DOHH2 (cell line): ENCODE results near the gene KMT2C.

Source experiments
- H3F3A ChIP-seq: fragments of 200-600 bp; sonication (generic), shearing (Covaris generic); 2 replicates; pipeline ENCODE4 v1.6.0; 2016; ENCODE audit warnings: antibody characterized with exemption, mild to moderate bottlenecking; ENCODE audit not compliant: control insufficient read depth, insufficient read depth
- H3K27ac ChIP-seq: fragments of 200-600 bp; sonication (generic); 2 replicates; pipeline ENCODE4 v1.5.1; 2014; ENCODE audit warnings: low read depth, mild to moderate bottlenecking, low read length, moderate library complexity
- H3K27me3 ChIP-seq: fragments of 200-600 bp; sonication (generic); 2 replicates; pipeline ENCODE4 v1.6.1; 2014; ENCODE audit warnings: mild to moderate bottlenecking, low read length, mixed read lengths; ENCODE audit not compliant: control insufficient read depth
- H3K36me3 ChIP-seq: fragments of 200-600 bp; sonication (generic); 2 replicates; pipeline ENCODE4 v1.6.1; 2014; ENCODE audit warnings: mild to moderate bottlenecking, low read length, moderate library complexity, mixed read lengths; ENCODE audit not compliant: control insufficient read depth
- H3K4me1 ChIP-seq: fragments of 200-600 bp; sonication (generic); 2 replicates; pipeline ENCODE4 v1.6.1; 2014; ENCODE audit warnings: mild to moderate bottlenecking, low read length, mixed read lengths; ENCODE audit not compliant: control insufficient read depth
- H3K4me2 ChIP-seq: fragments of 200-600 bp; sonication (generic); 2 replicates; pipeline ENCODE4 v1.6.0; 2014; ENCODE audit warnings: mild to moderate bottlenecking, low read length, moderate library complexity
- H3K4me3 ChIP-seq: fragments of 200-600 bp; sonication (generic); 2 replicates; pipeline ENCODE4 v1.5.1; 2014; ENCODE audit warnings: mild to moderate bottlenecking, low read length, mixed read lengths
- H3K79me2 ChIP-seq: fragments of 200-600 bp; sonication (generic); 2 replicates; pipeline ENCODE4 v1.6.1; 2014; ENCODE audit warnings: mild to moderate bottlenecking, low read length, mixed read lengths; ENCODE audit not compliant: control insufficient read depth
- H3K9me2 ChIP-seq: fragments of 200-600 bp; sonication (generic); replicated peaks from 2 replicates; pipeline ENCODE4 v1.6.1; 2014; ENCODE audit warnings: mild to moderate bottlenecking, low read length, mixed read lengths; ENCODE audit not compliant: control insufficient read depth
- H3K9me3 ChIP-seq: fragments of 200-600 bp; sonication (generic); 2 replicates; pipeline ENCODE4 v1.6.1; 2014; ENCODE audit warnings: antibody characterized with exemption, low read length, mixed read lengths; ENCODE audit not compliant: control insufficient read depth, insufficient read depth
- H4K20me1 ChIP-seq: fragments of 200-600 bp; sonication (generic); 2 replicates; pipeline ENCODE4 v1.6.0; 2014; ENCODE audit warnings: low read depth, mild to moderate bottlenecking, antibody characterized with exemption, low read length, moderate library complexity; ENCODE audit not compliant: control insufficient read depth, insufficient read depth
- CTCF ChIP-seq: fragments of 200-600 bp; sonication (generic); IDR thresholded peaks from one replicate; pipeline ENCODE4 v1.5.1; 2014; ENCODE audit warnings: antibody characterized with exemption, mild to moderate bottlenecking, low read depth, low read length; ENCODE audit not compliant: poor library complexity, severe bottlenecking
- EZH2phosphoT487 ChIP-seq: fragments of 200-600 bp; sonication (generic); IDR thresholded peaks from 2 replicates; pipeline ENCODE4 v1.6.1; 2017; ENCODE audit warnings: borderline replicate concordance, mild to moderate bottlenecking, antibody characterized with exemption, low read length, moderate library complexity, mixed read lengths

Gene KMT2C

GRCh38 chr7:152328234-152328633 is 107.6 kb downstream of the KMT2C start:
- Histone ChIP-seq H3K4me1 (peaks cover 6% of the 10 kb centered on the region), H3K4me3 (no peak overlapping the region), H3F3A (peaks cover 14% of the 10 kb centered on the region), H3K36me3 (peaks cover 51% of the 10 kb centered on the region), H3K9me3 (no peaks in the 10 kb centered on the region), H3K4me2 (no peak overlapping the region), H3K79me2 (peaks cover 54% of the 10 kb centered on the region), H3K9me2 (no peaks in the 10 kb centered on the region), H3K27me3 (no peaks in the 10 kb centered on the region), H4K20me1 (peaks cover 14% of the 10 kb centered on the region; the same call in 1 of the 2 replicates), H3K27ac (no peak overlapping the region)
- no peak for TF ChIP-seq CTCF
- no peak for TF ChIP-seq EZH2phosphoT487

- no peaks in the 10 kb centered on the region for H3K27me3 ChIP-seq
Measured at GRCh38 chr7:152315845-152316244, 120.0 kb downstream of the KMT2C start.

GRCh38 chr7:152313831-152314604 is 121.8 kb downstream of the KMT2C start:
- peak overlapping the region; percentile 54 for H3K27ac ChIP-seq
- peaks cover 46% of the 10 kb centered on the region for H3K79me2 ChIP-seq
- peak overlapping the region; percentile 55 for H3K4me2 ChIP-seq
- no peaks in the 10 kb centered on the region for H3K9me3 ChIP-seq
- H3K9me2 ChIP-seq, result no peaks in the 10 kb centered on the region
- H3F3A ChIP-seq, result peaks cover 10% of the 10 kb centered on the region
- peaks cover 42% of the 10 kb centered on the region for H3K36me3 ChIP-seq
- no peak for TF ChIP-seq EZH2phosphoT487
- no peak for TF ChIP-seq CTCF
- peaks cover 36% of the 10 kb centered on the region for H3K4me1 ChIP-seq
- peak overlapping the region; percentile 7 for H3K4me3 ChIP-seq
- H3K27me3 ChIP-seq, result no peaks in the 10 kb centered on the region
- H4K20me1 ChIP-seq, result no peaks in the 10 kb centered on the region

More at GRCh38 chr7:152315845-152316244, 120.0 kb downstream of the KMT2C start:
- H3K79me2 ChIP-seq, result peaks cover 62% of the 10 kb centered on the region
- no peak overlapping the region for H3K4me2 ChIP-seq
- peaks cover 31% of the 10 kb centered on the region for H3K36me3 ChIP-seq
- no peaks in the 10 kb centered on the region for H3K9me2 ChIP-seq
- TF ChIP-seq CTCF, result no peak
- TF ChIP-seq EZH2phosphoT487, result no peak
- no peaks in the 10 kb centered on the region for H3K9me3 ChIP-seq
- H3K4me1 ChIP-seq, result peaks cover 36% of the 10 kb centered on the region
- H3K4me3 ChIP-seq, result no peak overlapping the region
- H3F3A ChIP-seq, result peaks cover 10% of the 10 kb centered on the region
- no peaks in the 10 kb centered on the region for H4K20me1 ChIP-seq
- no peak overlapping the region for H3K27ac ChIP-seq
